T-cell (primary cell): ENCODE measurements around the gene TMC2. TPM values are rescaled to one million over a fixed set of nuclear protein-coding genes. Genes with fewer than 3 reads are reported as not detected.

Source experiments
- ATAC-seq, 4 experiments: fragments of 200-7000 bp in 3 of 4; fragments of 150-1000 bp in 1 of 4; cut with Tn5 transposase; replicated peaks in 1 of 4; 1 replicate in 3 of 4; 2 replicates in 1 of 4; pipeline ENCODE4 v1.10.0; 2021; ENCODE audit warnings: moderate library complexity in 3 of 4, mild to moderate bottlenecking in 2 of 4, moderate number of reproducible peaks in 1 of 4
- CTCF ChIA-PET, 2 donors: fragments of 300-600 bp; sonication (Branson Sonifier 250); formaldehyde crosslinking; loops; one replicate each; lab custom pipeline; 2022; ENCODE audit warnings: antibody characterized with exemption in 2 of 2; lab: Charles Lee
- POLR2A ChIA-PET, 2 donors: fragments of 300-600 bp; sonication (Branson Sonifier 250); formaldehyde crosslinking; loops; one replicate each; lab custom pipeline; 2022; ENCODE audit warnings: antibody characterized with exemption in 2 of 2; lab: Charles Lee
- DNase-seq, 35 experiments: peaks; one replicate each; pipeline versions ENCODE4 v3.0.0 to v3.0.0-alpha.2; 2013 to 2023
- H3K27ac ChIP-seq: one replicate; pipeline ENCODE4 v1.5.1; 2013; ENCODE audit warnings: low read length
- H3K27me3 ChIP-seq, 2 experiments: replicated peaks in 1 of 2; 1 replicate in 1 of 2; 2 replicates in 1 of 2; pipeline versions ENCODE4 v1.6.1 to v1.7.0; 2013; ENCODE audit warnings: low read length in 1 of 2, mixed read lengths in 1 of 2; ENCODE audit not compliant: control insufficient read depth in 2 of 2, insufficient read depth in 2 of 2; ENCODE audit errors: extremely low read depth in 1 of 2
- H3K36me3 ChIP-seq, 2 donors: 1 replicate in 1 of 2; 2 replicates in 1 of 2; pipeline versions ENCODE4 v1.6.1 to v1.7.0; 2013; ENCODE audit warnings: low read length in 1 of 2; ENCODE audit not compliant: control insufficient read depth in 2 of 2, insufficient read depth in 1 of 2; ENCODE audit errors: extremely low read depth in 1 of 2
- H3K4me1 ChIP-seq, 2 experiments: 1 replicate in 1 of 2; 2 replicates in 1 of 2; pipeline versions ENCODE4 v1.6.1 to v1.7.0; 2013; ENCODE audit warnings: low read length in 2 of 2, mixed read lengths in 1 of 2; ENCODE audit not compliant: insufficient read depth in 2 of 2, control insufficient read depth in 1 of 2; ENCODE audit errors: extremely low read depth in 1 of 2
- H3K4me3 ChIP-seq, 2 donors: 1 replicate in 1 of 2; 2 replicates in 1 of 2; pipeline versions ENCODE4 v1.5.1 to v1.7.0; 2013; ENCODE audit warnings: mild to moderate bottlenecking in 2 of 2, low read length in 1 of 2, moderate library complexity in 1 of 2; ENCODE audit not compliant: control insufficient read depth in 1 of 2; ENCODE audit errors: extremely low read depth in 1 of 2
- H3K9me3 ChIP-seq: 2 replicates; pipeline ENCODE4 v1.7.0; 2013
- H3K27ac Mint-ChIP-seq, 2 donors: one replicate each; pipeline ENCODE4 v1.8.0; 2020 to 2021; ENCODE audit warnings: mild to moderate bottlenecking in 2 of 2, mixed read lengths in 2 of 2
- H3K27me3 Mint-ChIP-seq, 2 donors: one replicate each; pipeline ENCODE4 v1.8.0; 2021 to 2022; ENCODE audit warnings: mixed read lengths in 2 of 2
- H3K36me3 Mint-ChIP-seq: one replicate; pipeline ENCODE4 v1.8.0; 2021; ENCODE audit warnings: mixed read lengths
- H3K4me1 Mint-ChIP-seq, 3 donors: one replicate each; pipeline ENCODE4 v1.8.0; 2020 to 2022; ENCODE audit warnings: mixed read lengths in 3 of 3, mild to moderate bottlenecking in 1 of 3
- H3K4me3 Mint-ChIP-seq, 3 donors: one replicate each; pipeline ENCODE4 v1.8.0; 2020 to 2022; ENCODE audit warnings: mild to moderate bottlenecking in 3 of 3, mixed read lengths in 3 of 3, moderate library complexity in 3 of 3
- H3K9me3 Mint-ChIP-seq, 3 donors: one replicate each; pipeline ENCODE4 v1.8.0; 2020 to 2022; ENCODE audit warnings: mixed read lengths in 3 of 3
- WGBS: methylation state at CpG from one replicate; pipeline ENCODE4 v1.1.5; 2013; ENCODE audit warnings: missing lambda C conversion rate; ENCODE audit not compliant: insufficient coverage; 5-methylcytosine and 5-hydroxymethylcytosine counted together
- total RNA-seq, 35 experiments: library from RNA in 6 of 35; stranded (reverse) in 6 of 35; fragments of 120-200 nt in 1 of 35; gene quantifications; one replicate each; pipeline versions ENCODE4 v1.2.1 to v1.2.4 and lab custom pipeline; 2013 to 2026

The TMC2 gene
- total RNA-seq, 5 donors from 2014 or later (not counting 1 experiment from before 2014, with no cell fraction given), result not detected

DNA sequence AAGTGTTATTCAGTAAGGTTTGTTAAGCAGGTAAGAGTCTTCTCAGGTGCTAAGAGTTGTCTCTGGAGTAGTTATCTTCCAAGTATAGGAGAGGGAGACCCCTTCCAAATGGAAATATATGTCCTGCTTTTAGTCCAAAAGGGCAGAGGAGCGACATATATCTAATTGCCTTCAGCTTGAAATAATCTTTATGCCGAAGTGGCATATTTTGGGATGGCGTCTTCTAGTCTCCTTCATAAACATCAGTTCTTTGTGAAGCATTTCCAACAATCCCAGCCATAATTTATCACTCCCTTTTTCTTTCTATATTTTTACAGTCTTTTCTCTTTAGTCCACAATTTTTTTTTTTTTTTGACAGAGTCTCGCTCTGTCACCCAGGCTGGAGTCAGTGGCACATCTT is 6.0 kb downstream of the TMC2 start:
- H3K4me1 ChIP-seq, result no peaks in the 10 kb centered on the region
- H3K4me3 Mint-ChIP-seq, result no peak overlapping the region
- WGBS, result 100% methylated on average over 2 of the region's 4 CpGs
- H3K36me3 Mint-ChIP-seq, result no peaks in the 10 kb centered on the region
- H3K4me1 Mint-ChIP-seq, result no peaks in the 10 kb centered on the region
- CTCF ChIA-PET, result interaction anchor here in 1 of 2 donors (0.6 kb wide), 1 partner anchor 1073 kb away, joined by 12 read pairs; no protein-coding TSS in a partner anchor
- H3K4me3 ChIP-seq, result no peak overlapping the region
- H3K27ac Mint-ChIP-seq, result no peak overlapping the region
- no peaks in the 10 kb centered on the region for H3K36me3 ChIP-seq
- H3K9me3 ChIP-seq, result no peaks in the 10 kb centered on the region
- POLR2A ChIA-PET, result no interaction called here
- no peak for DNase-seq
- H3K27ac ChIP-seq, result no peak overlapping the region
- ATAC-seq, result no peak
- H3K27me3 Mint-ChIP-seq, result peaks cover 37 to 40% of the 10 kb centered on the region in 2 donors
- no peaks in the 10 kb centered on the region for H3K9me3 Mint-ChIP-seq
- H3K27me3 ChIP-seq, result peaks cover 12 to 28% of the 10 kb centered on the region in 2 experiments

DNA sequence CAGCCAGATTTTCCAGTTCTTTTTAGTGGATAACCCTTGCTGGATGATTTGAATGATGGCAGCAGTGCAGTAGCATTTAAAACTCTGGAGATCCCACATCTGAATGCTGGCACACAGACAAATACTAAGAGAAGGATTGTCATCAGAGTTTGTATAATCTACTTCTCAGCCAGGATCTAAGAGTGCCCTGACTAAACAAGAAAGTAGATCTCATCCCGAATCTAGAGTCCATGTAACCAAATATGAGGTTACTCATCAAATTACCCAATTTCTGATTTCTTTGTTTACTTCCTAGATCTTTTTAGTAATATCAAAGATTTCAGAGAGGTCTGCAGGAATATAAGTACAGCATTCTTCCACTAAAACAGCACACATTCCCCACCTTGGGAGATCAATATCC is 7.8 kb downstream of the TMC2 start:
- ATAC-seq (no peak), DNase-seq (no peak)
- ChIA-PET POLR2A (no interaction called here), CTCF (interaction anchor here in 1 of 2 donors (0.7 kb wide), 1 partner anchor 456 kb away, joined by 3 read pairs; no protein-coding TSS in a partner anchor)
- no peaks in the 10 kb centered on the region for H3K4me1 Mint-ChIP-seq
- H3K36me3 ChIP-seq, result no peaks in the 10 kb centered on the region
- peaks cover 9 to 16% of the 10 kb centered on the region in 2 experiments for H3K27me3 ChIP-seq
- no peaks in the 10 kb centered on the region for H3K9me3 ChIP-seq
- no CpG with 5 or more reads among the region's 1 CpG for WGBS
- H3K4me3 Mint-ChIP-seq, result no peak overlapping the region
- H3K27ac Mint-ChIP-seq, result no peak overlapping the region
- H3K4me1 ChIP-seq, result no peaks in the 10 kb centered on the region
- H3K36me3 Mint-ChIP-seq, result no peaks in the 10 kb centered on the region
- no peak overlapping the region for H3K27ac ChIP-seq
- H3K4me3 ChIP-seq, result no peak overlapping the region
- H3K27me3 Mint-ChIP-seq, result peaks cover 29 to 30% of the 10 kb centered on the region in 2 donors
- H3K9me3 Mint-ChIP-seq, result no peaks in the 10 kb centered on the region

DNA sequence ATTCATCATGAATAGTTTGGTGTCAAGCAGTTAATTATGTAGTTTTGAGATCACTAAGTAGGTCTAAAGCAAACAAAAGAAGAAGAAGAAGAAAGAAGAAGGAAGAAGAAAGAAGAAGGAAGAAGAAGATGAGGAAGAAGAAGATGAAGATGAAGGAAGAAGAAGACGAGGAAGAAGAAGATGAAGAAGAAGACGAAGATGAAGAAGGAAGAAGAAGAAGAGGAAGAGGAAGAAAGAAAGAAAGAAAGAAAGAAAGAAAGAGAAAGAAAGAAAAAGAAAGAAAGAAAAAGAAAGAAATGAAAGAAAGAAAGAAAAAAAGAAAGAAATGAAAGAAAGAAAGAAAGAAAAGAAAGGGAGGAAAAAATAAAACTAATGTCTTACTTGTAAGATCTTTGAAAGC is 9.2 kb downstream of the TMC2 start:
- Mint-ChIP-seq H3K4me1 (no peaks in the 10 kb centered on the region), H3K4me3 (no peak overlapping the region), H3K27me3 (peaks cover 25 to 31% of the 10 kb centered on the region in 2 donors), H3K27ac (no peak overlapping the region), H3K36me3 (no peaks in the 10 kb centered on the region), H3K9me3 (no peaks in the 10 kb centered on the region)
- ChIA-PET POLR2A (interaction anchor here in 1 of 2 donors (0.6 kb wide), 1 partner anchor 23 kb away, joined by 3 read pairs; no protein-coding TSS in a partner anchor), CTCF (no interaction called here)
- no peak for ATAC-seq
- Histone ChIP-seq H3K36me3 (no peaks in the 10 kb centered on the region), H3K27ac (no peak overlapping the region), H3K4me1 (no peaks in the 10 kb centered on the region), H3K9me3 (no peaks in the 10 kb centered on the region), H3K4me3 (no peak overlapping the region), H3K27me3 (peaks cover 7 to 16% of the 10 kb centered on the region in 2 experiments)
- WGBS, result 70% methylated on average over 2 of the region's 2 CpGs
- DNase-seq, result no peak

DNA sequence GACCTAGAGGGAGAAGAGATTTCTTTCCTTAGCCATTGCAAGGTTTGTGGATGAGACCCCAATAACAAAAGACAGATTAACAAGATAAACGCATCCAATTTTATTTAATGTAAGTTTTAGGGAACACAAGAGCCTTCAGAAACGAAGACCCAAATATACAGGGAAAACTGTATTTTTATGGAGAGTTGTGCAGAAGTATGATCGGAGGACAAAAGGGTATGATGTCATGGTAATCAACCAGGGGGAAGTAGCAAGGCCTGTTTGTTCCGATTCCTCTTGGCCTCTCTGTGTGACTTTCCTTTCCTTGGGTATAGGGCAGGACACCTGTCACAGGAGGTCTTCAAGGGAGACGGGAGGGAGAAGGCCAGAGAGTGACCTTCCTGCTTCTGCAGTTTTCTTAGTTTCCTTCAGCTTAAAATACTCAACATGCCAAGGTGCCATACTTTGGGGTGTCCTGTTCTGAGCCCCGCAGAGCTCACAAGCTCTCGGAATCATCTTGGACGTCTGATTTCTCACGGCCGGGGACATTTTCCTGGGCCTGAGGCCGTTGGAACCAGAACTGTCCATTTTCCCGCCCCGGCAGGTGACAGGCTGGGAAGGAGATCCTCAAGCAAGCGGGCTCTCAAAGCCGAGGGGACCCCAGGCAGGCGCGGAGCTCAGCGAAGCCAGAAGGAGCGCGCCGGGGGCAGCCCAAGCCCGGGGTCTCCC is 21.7 kb downstream of the TMC2 start:
- H3K27me3 ChIP-seq, result peaks cover 22 to 50% of the 10 kb centered on the region in 2 experiments
- Mint-ChIP-seq H3K27ac (no peak overlapping the region), H3K4me3 (peak overlapping the region in 2 of 3 donors; percentile 31 to 35), H3K36me3 (no peaks in the 10 kb centered on the region), H3K4me1 (peaks cover 0 to 5% (median 3%) of the 10 kb centered on the region in 3 donors), H3K9me3 (no peaks in the 10 kb centered on the region), H3K27me3 (peaks cover 44 to 71% of the 10 kb centered on the region in 2 donors)
- H3K9me3 ChIP-seq, result no peaks in the 10 kb centered on the region
- no peak overlapping the region for H3K27ac ChIP-seq
- no peak for ATAC-seq
- WGBS, result 27% methylated on average over 19 of the region's 22 CpGs
- peaks cover 0 to 11% of the 10 kb centered on the region in 2 experiments for H3K4me1 ChIP-seq
- no peak overlapping the region for H3K4me3 ChIP-seq
- ChIA-PET CTCF (no interaction called here), POLR2A (interaction anchor here in 1 of 2 donors (0.6 kb wide), 1 partner anchor 1291 kb away, joined by 3 read pairs; no protein-coding TSS in a partner anchor)
- no peaks in the 10 kb centered on the region for H3K36me3 ChIP-seq
- DNase-seq, result no peak

GRCh38 chr20:2558581-2559278 is 22.4 kb downstream of the TMC2 start:
- Mint-ChIP-seq H3K36me3 (no peaks in the 10 kb centered on the region), H3K9me3 (no peaks in the 10 kb centered on the region), H3K4me1 (peaks cover 0 to 5% (median 3%) of the 10 kb centered on the region in 3 donors), H3K27me3 (peaks cover 47 to 69% of the 10 kb centered on the region in 2 donors), H3K4me3 (peak overlapping the region in 2 of 3 donors; percentile 31 to 35), H3K27ac (no peak overlapping the region)
- CTCF ChIA-PET, result no interaction called here
- Histone ChIP-seq H3K4me3 (no peak overlapping the region), H3K9me3 (no peaks in the 10 kb centered on the region), H3K4me1 (peaks cover 0 to 11% of the 10 kb centered on the region in 2 experiments), H3K27ac (no peak overlapping the region), H3K36me3 (no peaks in the 10 kb centered on the region), H3K27me3 (peaks cover 22 to 54% of the 10 kb centered on the region in 2 experiments)
- 7% methylated on average over 47 of the region's 54 CpGs for WGBS
- POLR2A ChIA-PET, result interaction anchor here in 1 of 2 donors (0.6 kb wide), 1 partner anchor 1290 kb away, joined by 3 read pairs; no protein-coding TSS in a partner anchor
- no peak for DNase-seq
- ATAC-seq, result no peak

GRCh38 chr20:2559279-2559626 is 22.9 kb downstream of the TMC2 start:
- H3K27me3 Mint-ChIP-seq, result peaks cover 48 to 68% of the 10 kb centered on the region in 2 donors
- H3K4me3 ChIP-seq, result no peak overlapping the region
- peaks cover 22 to 56% of the 10 kb centered on the region in 2 experiments for H3K27me3 ChIP-seq
- H3K9me3 Mint-ChIP-seq, result no peaks in the 10 kb centered on the region
- CTCF ChIA-PET, result no interaction called here
- DNase-seq, result no peak
- H3K4me1 ChIP-seq, result peaks cover 0 to 11% of the 10 kb centered on the region in 2 experiments
- no peak overlapping the region for H3K4me3 Mint-ChIP-seq
- no peaks in the 10 kb centered on the region for H3K36me3 Mint-ChIP-seq
- no peaks in the 10 kb centered on the region for H3K36me3 ChIP-seq
- H3K27ac Mint-ChIP-seq, result no peak overlapping the region
- WGBS, result no CpG with 5 or more reads among the region's 3 CpGs
- H3K4me1 Mint-ChIP-seq, result peaks cover 0 to 5% (median 3%) of the 10 kb centered on the region in 3 donors
- no peaks in the 10 kb centered on the region for H3K9me3 ChIP-seq
- POLR2A ChIA-PET, result no interaction called here
- no peak overlapping the region for H3K27ac ChIP-seq
- ATAC-seq, result no peak
